Activated CD4-positive, alpha-beta T cell treated with anti-CD3 and anti-CD28 coated beads, Interleukin-2, amount 10 ng/mL, durations not matched to agents 24 days and 14 days (primary cell): Measurements from ENCODE around the gene UGT1A3. TPM values are rescaled to one million over a fixed set of nuclear protein-coding genes. Genes with fewer than 3 reads are reported as not detected.

Experiments used
- DNase-seq: peaks from one replicate; pipeline ENCODE4 v3.0.0; 2022
- H3K27ac Mint-ChIP-seq: one replicate; pipeline ENCODE4 v1.8.0; 2022; ENCODE audit warnings: mild to moderate bottlenecking, mixed read lengths
- H3K27me3 Mint-ChIP-seq: one replicate; pipeline ENCODE4 v1.8.0; 2022; ENCODE audit warnings: mixed read lengths
- H3K36me3 Mint-ChIP-seq: one replicate; pipeline ENCODE4 v1.8.0; 2022; ENCODE audit warnings: low read depth, mild to moderate bottlenecking, mixed read lengths
- H3K4me1 Mint-ChIP-seq: one replicate; pipeline ENCODE4 v1.8.0; 2021; ENCODE audit warnings: mixed read lengths
- H3K4me3 Mint-ChIP-seq: one replicate; pipeline ENCODE4 v1.8.0; 2022; ENCODE audit warnings: mild to moderate bottlenecking, moderate library complexity, mixed read lengths
- H3K9me3 Mint-ChIP-seq: one replicate; pipeline ENCODE4 v1.8.0; 2021; ENCODE audit warnings: mixed read lengths
- intact Hi-C: fragments of 100-400 bp; cut with micrococcal nuclease; formaldehyde crosslinking; loops from one replicate; pipeline ENCODE4 v1.15.1; 2023
- total RNA-seq: library from RNA; stranded (reverse); gene quantifications from 2 replicates; pipeline ENCODE4 v1.2.3, GENCODE V29; 2022

Gene UGT1A3
- total RNA-seq, 1 donor from 2014 or later, result not detected

GRCh38 chr2:233758141-233758540 lies 29.3 kb downstream of the UGT1A3 start:
- Mint-ChIP-seq H3K27me3 (no peaks in the 10 kb centered on the region), H3K27ac (no peak overlapping the region), H3K9me3 (no peaks in the 10 kb centered on the region), H3K4me3 (no peak overlapping the region), H3K36me3 (no peaks in the 10 kb centered on the region), H3K4me1 (no peaks in the 10 kb centered on the region)
- DNase-seq, result no peak
- intact Hi-C loops, result no loop called here

GRCh38 chr2:233758849-233759248 lies 30.0 kb downstream of the UGT1A3 start:
- no peak overlapping the region for H3K4me3 Mint-ChIP-seq
- intact Hi-C loops, result no loop called here
- H3K36me3 Mint-ChIP-seq, result no peaks in the 10 kb centered on the region
- no peak overlapping the region for H3K27ac Mint-ChIP-seq
- no peaks in the 10 kb centered on the region for H3K9me3 Mint-ChIP-seq
- no peaks in the 10 kb centered on the region for H3K4me1 Mint-ChIP-seq
- H3K27me3 Mint-ChIP-seq, result peaks cover 5% of the 10 kb centered on the region
- no peak for DNase-seq

GRCh38 chr2:233760043-233760442 lies 31.2 kb downstream of the UGT1A3 start, which contains the start of gene UGT1A1:
TSS of gene UGT1A1 (plus strand) at chr2:233760270. CDS start at chr2:233760288, 18 bp downstream.
- Mint-ChIP-seq H3K36me3 (no peaks in the 10 kb centered on the region), H3K27me3 (peaks cover 8% of the 10 kb centered on the region), H3K4me1 (peaks cover 3% of the 10 kb centered on the region), H3K27ac (no peak within 1 kb of the TSS), H3K4me3 (no peak within 1 kb of the TSS), H3K9me3 (no peaks in the 10 kb centered on the region)
- intact Hi-C loops, result no loop called here
- no peak for DNase-seq

- intact Hi-C loops, result no loop called here
- Mint-ChIP-seq H3K27me3 (peaks cover 10% of the 10 kb centered on the region), H3K4me1 (peaks cover 3% of the 10 kb centered on the region), H3K36me3 (no peaks in the 10 kb centered on the region), H3K27ac (no peak overlapping the region), H3K9me3 (no peaks in the 10 kb centered on the region), H3K4me3 (no peak overlapping the region)
- no peak for DNase-seq
Measured at GRCh38 chr2:233761040-233761769, 32.4 kb downstream of the UGT1A3 start.

GRCh38 chr2:233764264-233764663 lies 35.4 kb downstream of the UGT1A3 start:
- DNase-seq, result no peak
- H3K4me1 Mint-ChIP-seq, result peaks cover 3% of the 10 kb centered on the region
- H3K27ac Mint-ChIP-seq, result no peak overlapping the region
- H3K27me3 Mint-ChIP-seq, result peaks cover 12% of the 10 kb centered on the region
- H3K9me3 Mint-ChIP-seq, result no peaks in the 10 kb centered on the region
- no peaks in the 10 kb centered on the region for H3K36me3 Mint-ChIP-seq
- no peak overlapping the region for H3K4me3 Mint-ChIP-seq
- intact Hi-C loops, result no loop called here

- H3K27me3 Mint-ChIP-seq, result peaks cover 12% of the 10 kb centered on the region
- no peaks in the 10 kb centered on the region for H3K9me3 Mint-ChIP-seq
- H3K36me3 Mint-ChIP-seq, result no peaks in the 10 kb centered on the region
- no peak for DNase-seq
- no peak overlapping the region for H3K27ac Mint-ChIP-seq
- H3K4me1 Mint-ChIP-seq, result peaks cover 3% of the 10 kb centered on the region
- no peak overlapping the region for H3K4me3 Mint-ChIP-seq
- intact Hi-C loops, result no loop called here
Measured at GRCh38 chr2:233764761-233765160, 35.9 kb downstream of the UGT1A3 start.

- Mint-ChIP-seq H3K27ac (no peak overlapping the region), H3K36me3 (no peaks in the 10 kb centered on the region), H3K4me3 (no peak overlapping the region), H3K27me3 (peaks cover 12% of the 10 kb centered on the region), H3K9me3 (no peaks in the 10 kb centered on the region), H3K4me1 (peaks cover 3% of the 10 kb centered on the region)
- intact Hi-C loops, result no loop called here
- DNase-seq, result no peak
Measured at GRCh38 chr2:233766416-233766815, 37.6 kb downstream of the UGT1A3 start.

GRCh38 chr2:233768076-233768475 lies 39.2 kb downstream of the UGT1A3 start:
- Mint-ChIP-seq H3K4me1 (peaks cover 3% of the 10 kb centered on the region), H3K9me3 (no peaks in the 10 kb centered on the region), H3K27ac (no peak overlapping the region), H3K4me3 (no peak overlapping the region), H3K27me3 (peaks cover 12% of the 10 kb centered on the region), H3K36me3 (no peaks in the 10 kb centered on the region)
- intact Hi-C loops, result no loop called here
- DNase-seq, result no peak

GRCh38 chr2:233769260-233769659 lies 40.4 kb downstream of the UGT1A3 start:
- peaks cover 7% of the 10 kb centered on the region for H3K27me3 Mint-ChIP-seq
- intact Hi-C loops, result no loop called here

GRCh38 chr2:233772153-233772552 lies 43.3 kb downstream of the UGT1A3 start:
- Mint-ChIP-seq H3K4me3 (no peak overlapping the region), H3K27me3 (peaks cover 2% of the 10 kb centered on the region), H3K36me3 (no peaks in the 10 kb centered on the region), H3K4me1 (no peaks in the 10 kb centered on the region), H3K9me3 (peaks cover 11% of the 10 kb centered on the region), H3K27ac (no peak overlapping the region)
- intact Hi-C loops, result no loop called here
- DNase-seq, result no peak

More at GRCh38 chr2:233769260-233769659, 40.4 kb downstream of the UGT1A3 start:
- peaks cover 3% of the 10 kb centered on the region for H3K4me1 Mint-ChIP-seq
- no peaks in the 10 kb centered on the region for H3K9me3 Mint-ChIP-seq
- DNase-seq, result no peak
- H3K4me3 Mint-ChIP-seq, result no peak overlapping the region
- H3K27ac Mint-ChIP-seq, result no peak overlapping the region
- no peaks in the 10 kb centered on the region for H3K36me3 Mint-ChIP-seq

- H3K4me1 Mint-ChIP-seq, result no peaks in the 10 kb centered on the region
- peaks cover 2% of the 10 kb centered on the region for H3K27me3 Mint-ChIP-seq
- intact Hi-C loops, result no loop called here
- no peak for DNase-seq
- peaks cover 11% of the 10 kb centered on the region for H3K9me3 Mint-ChIP-seq
- H3K4me3 Mint-ChIP-seq, result no peak overlapping the region
- H3K27ac Mint-ChIP-seq, result no peak overlapping the region
- H3K36me3 Mint-ChIP-seq, result no peaks in the 10 kb centered on the region
Measured at GRCh38 chr2:233772583-233772982, 43.7 kb downstream of the UGT1A3 start.

GRCh38 chr2:233773854-233774253 lies 45.0 kb downstream of the UGT1A3 start:
- intact Hi-C loops, result no loop called here
- no peaks in the 10 kb centered on the region for H3K4me1 Mint-ChIP-seq
- DNase-seq, result no peak
- peaks cover 16% of the 10 kb centered on the region for H3K9me3 Mint-ChIP-seq
- H3K27ac Mint-ChIP-seq, result no peak overlapping the region
- H3K4me3 Mint-ChIP-seq, result no peak overlapping the region
- H3K27me3 Mint-ChIP-seq, result no peaks in the 10 kb centered on the region
- H3K36me3 Mint-ChIP-seq, result no peaks in the 10 kb centered on the region

GRCh38 chr2:233775414-233775813 lies 46.6 kb downstream of the UGT1A3 start:
- intact Hi-C loops, result no loop called here
- Mint-ChIP-seq H3K4me1 (no peaks in the 10 kb centered on the region), H3K4me3 (no peak overlapping the region), H3K27ac (no peak overlapping the region), H3K36me3 (no peaks in the 10 kb centered on the region), H3K9me3 (peaks cover 16% of the 10 kb centered on the region), H3K27me3 (no peaks in the 10 kb centered on the region)
- no peak for DNase-seq

- DNase-seq, result no peak
- intact Hi-C loops, result no loop called here
- Mint-ChIP-seq H3K27ac (no peak within 1 kb of the TSS), H3K9me3 (peaks cover 16% of the 10 kb centered on the region), H3K27me3 (peaks cover 10% of the 10 kb centered on the region), H3K4me3 (no peak within 1 kb of the TSS), H3K4me1 (no peaks in the 10 kb centered on the region), H3K36me3 (no peaks in the 10 kb centered on the region)
Measured at GRCh38 chr2:233778030-233778429, 49.2 kb downstream of the UGT1A3 start, which contains the start of gene MROH2A. TSS of gene MROH2A (plus strand) at chr2:233778330. CDS start at chr2:233779359, 1,029 bp downstream.

GRCh38 chr2:233779722-233780121 lies 50.9 kb downstream of the UGT1A3 start:
- H3K36me3 Mint-ChIP-seq, result no peaks in the 10 kb centered on the region
- peaks cover 10% of the 10 kb centered on the region for H3K27me3 Mint-ChIP-seq
- no peak overlapping the region for H3K4me3 Mint-ChIP-seq

More at GRCh38 chr2:233779722-233780121, 50.9 kb downstream of the UGT1A3 start:
- intact Hi-C loops, result no loop called here
- no peaks in the 10 kb centered on the region for H3K4me1 Mint-ChIP-seq
- H3K27ac Mint-ChIP-seq, result no peak overlapping the region
- no peak for DNase-seq
- H3K9me3 Mint-ChIP-seq, result peaks cover 16% of the 10 kb centered on the region
